Measurements from ENCODE around the gene MAP4K2. TPM values are rescaled to one million over a fixed set of nuclear protein-coding genes. Genes with fewer than 3 reads are reported as not detected.
A peak's percentile ranks its signal among the peaks of the same experiment; 100 is the strongest.
"Not testable (repeated sequence)": the region's sequence is repeated elsewhere in the genome, so short reads cannot be mapped to it uniquely, and the experiment has no call there.

The MAP4K2 gene
- total RNA-seq, 2 experiments from 2014 or later: 95.6 to 98.0 TPM

- POLR2A ChIA-PET: no interaction called here
- no peak overlapping the region for H3K27ac Mint-ChIP-seq
- no peaks in the 10 kb centered on the region for H3K9me3 Mint-ChIP-seq
- H3K4me1 Mint-ChIP-seq: no peaks in the 10 kb centered on the region
- no peak overlapping the region for H3K4me3 Mint-ChIP-seq
- no peak for DNase-seq
- CTCF ChIA-PET: no interaction called here
- H3K27me3 Mint-ChIP-seq: peaks cover 2% of the 10 kb centered on the region
- H3K36me3 Mint-ChIP-seq (ENCODE audit: low read depth): no peaks in the 10 kb centered on the region
These were observed 20.6 kb upstream of the MAP4K2 start for GRCh38 chr11:64823568-64824119.

GRCh38 chr11:64817476-64817875 is 14.5 kb upstream of the MAP4K2 start:
- Mint-ChIP-seq H3K36me3 (ENCODE audit: low read depth) (no peaks in the 10 kb centered on the region), H3K9me3 (no peaks in the 10 kb centered on the region), H3K27me3 (peaks cover 4% of the 10 kb centered on the region), H3K4me1 (no peaks in the 10 kb centered on the region), H3K27ac (no peak overlapping the region), H3K4me3 (no peak overlapping the region)
- CTCF ChIA-PET: interaction anchor here (1.1 kb wide), 1 partner anchor 98 kb away, joined by 3 read pairs; no protein-coding TSS in a partner anchor
- no peak for DNase-seq
- POLR2A ChIA-PET: no interaction called here

GRCh38 chr11:64815433-64815832 is 12.4 kb upstream of the MAP4K2 start:
- H3K4me1 Mint-ChIP-seq; H3K36me3 Mint-ChIP-seq (ENCODE audit: low read depth); H3K9me3 Mint-ChIP-seq; H3K27me3 Mint-ChIP-seq; H3K27ac Mint-ChIP-seq; POLR2A ChIA-PET; DNase-seq; H3K4me3 Mint-ChIP-seq: not testable (repeated sequence)
- CTCF ChIA-PET: interaction anchor here (1.0 kb wide), 1 partner anchor 29 kb away, joined by 3 read pairs; no protein-coding TSS in a partner anchor

DNA sequence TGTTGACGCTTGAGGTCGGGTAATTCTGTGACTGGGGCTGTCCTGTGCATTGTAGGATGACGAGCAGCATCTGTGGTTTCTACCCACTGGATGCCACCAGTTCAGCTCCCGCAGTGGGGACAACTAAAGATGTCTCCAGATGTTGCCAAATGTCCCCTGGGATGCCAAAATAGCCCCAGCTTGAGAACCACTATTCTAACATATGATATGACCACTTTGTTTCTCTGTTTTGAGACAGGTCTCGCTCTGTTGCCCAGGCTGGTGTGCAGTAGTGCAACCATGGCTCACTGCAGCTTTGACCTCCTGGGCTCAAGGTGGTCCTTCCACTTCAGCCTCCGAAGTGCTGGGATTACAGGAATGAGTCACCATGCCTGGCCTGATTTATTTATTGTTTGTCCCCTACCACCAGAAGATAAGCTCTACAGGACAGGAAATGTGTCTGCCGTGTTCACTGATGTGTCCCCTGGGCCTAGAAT is 11.7 kb upstream of the MAP4K2 start:
- H3K36me3 Mint-ChIP-seq (ENCODE audit: low read depth): peaks cover 4% of the 10 kb centered on the region
- H3K4me1 Mint-ChIP-seq: peaks cover 12% of the 10 kb centered on the region
- peaks cover 4% of the 10 kb centered on the region for H3K27me3 Mint-ChIP-seq
- H3K27ac Mint-ChIP-seq: no peak overlapping the region
- H3K4me3 Mint-ChIP-seq: no peak overlapping the region
- DNase-seq: no peak
- ChIA-PET CTCF (no interaction called here), POLR2A (no interaction called here)
- no peaks in the 10 kb centered on the region for H3K9me3 Mint-ChIP-seq

GRCh38 chr11:64813826-64814225 is 10.8 kb upstream of the MAP4K2 start:
- CTCF ChIA-PET: interaction anchor here (0.7 kb wide), 1 partner anchor 74 kb away, joined by 3 read pairs; no protein-coding TSS in a partner anchor
- no peak for DNase-seq
- Mint-ChIP-seq H3K27ac (no peak overlapping the region), H3K4me1 (peaks cover 19% of the 10 kb centered on the region), H3K36me3 (ENCODE audit: low read depth) (peaks cover 4% of the 10 kb centered on the region), H3K9me3 (no peaks in the 10 kb centered on the region), H3K27me3 (peaks cover 4% of the 10 kb centered on the region), H3K4me3 (no peak overlapping the region)
- POLR2A ChIA-PET: no interaction called here

- peak overlapping the region; percentile 72 for H3K27ac Mint-ChIP-seq
- no peaks in the 10 kb centered on the region for H3K9me3 Mint-ChIP-seq
- H3K4me3 Mint-ChIP-seq: peak overlapping the region; percentile 97
- ChIA-PET POLR2A (interaction anchor here (0.7 to 1.4 kb wide), 14 partner anchors 8 to 306 kb away, joined by 3 to 13 read pairs (median 3); partner anchors contain the start of genes MAP4K2, RASGRP2, SF1 and ZNHIT2), CTCF (interaction anchor here (0.9 to 1.9 kb wide), 7 partner anchors 11 to 122 kb away, joined by 3 to 6 read pairs (median 4); partner anchors contain the start of gene CDC42BPG)
- peaks cover 4% of the 10 kb centered on the region for H3K27me3 Mint-ChIP-seq
- H3K4me1 Mint-ChIP-seq: peaks cover 25% of the 10 kb centered on the region
- DNase-seq: peak; percentile 69
- H3K36me3 Mint-ChIP-seq (ENCODE audit: low read depth): peaks cover 13% of the 10 kb centered on the region
These were observed 7.9 kb upstream of the MAP4K2 start for GRCh38 chr11:64810891-64811272.

DNA sequence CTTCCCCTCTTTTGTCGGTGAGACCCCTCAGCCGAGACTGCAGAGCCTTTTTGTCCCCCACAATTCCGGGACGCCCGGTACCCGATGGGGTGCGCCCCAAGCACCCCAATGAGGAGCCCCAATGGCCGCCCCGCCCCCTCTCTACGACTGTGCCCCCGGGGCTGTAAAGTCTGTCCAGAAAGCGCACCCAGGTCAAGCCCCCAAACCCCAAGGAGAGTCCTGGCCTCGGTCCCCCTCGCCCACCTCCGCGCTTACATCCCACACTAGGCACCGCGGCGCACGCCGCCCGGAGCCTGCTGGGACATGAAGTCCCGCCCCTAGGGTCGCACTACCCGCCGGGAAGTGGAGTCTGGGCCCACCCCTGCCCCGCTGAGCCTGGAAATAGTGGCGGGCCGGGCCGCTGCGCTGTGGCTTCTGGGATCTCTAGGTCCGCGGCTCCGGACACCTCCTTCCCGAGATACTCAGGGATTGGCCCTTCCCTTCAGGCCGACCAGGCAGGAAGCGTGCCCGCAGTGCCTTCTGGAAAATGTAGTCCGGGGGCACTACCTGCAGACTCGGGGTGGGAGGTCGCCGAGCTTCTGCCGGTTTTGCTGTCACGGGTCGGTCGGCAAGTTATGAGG is 7.4 kb upstream of the MAP4K2 start, which contains the start of gene MEN1:
Gene MEN1, minus strand, starts transcription at position 281 of the 620 bp plus-strand sequence. CDS start 442 bp downstream, outside the sequence.
- Mint-ChIP-seq H3K27ac (peak within 1 kb of the TSS; percentile 72), H3K27me3 (peaks cover 4% of the 10 kb centered on the region), H3K4me1 (peaks cover 25% of the 10 kb centered on the region), H3K36me3 (ENCODE audit: low read depth) (peaks cover 18% of the 10 kb centered on the region), H3K9me3 (no peaks in the 10 kb centered on the region), H3K4me3 (peak within 1 kb of the TSS; percentile 97)
- peak; percentile 85 for DNase-seq
- CTCF ChIA-PET: interaction anchor here (0.9 to 1.9 kb wide), 11 partner anchors 10 to 361 kb away, joined by 3 to 6 read pairs (median 3); partner anchors contain the start of genes ARL2, CDC42BPG and SF1
- POLR2A ChIA-PET: interaction anchor here (0.7 to 1.4 kb wide), 15 partner anchors 8 to 1969 kb away, joined by 3 to 13 read pairs (median 3); partner anchors contain the start of genes MAP4K2, RASGRP2, SF1 and ZNHIT2

- Mint-ChIP-seq H3K27me3 (peaks cover 3% of the 10 kb centered on the region), H3K36me3 (ENCODE audit: low read depth) (peaks cover 18% of the 10 kb centered on the region), H3K4me1 (peaks cover 25% of the 10 kb centered on the region), H3K9me3 (no peaks in the 10 kb centered on the region), H3K27ac (peak overlapping the region; percentile 72), H3K4me3 (peak overlapping the region; percentile 97)
- peak; percentile 25 for DNase-seq
- POLR2A ChIA-PET: interaction anchor here (1.0 to 1.4 kb wide), 4 partner anchors 39 to 1969 kb away, joined by 3 to 6 read pairs (median 4); partner anchors contain the start of genes SAC3D1 and ZNHIT2
- CTCF ChIA-PET: interaction anchor here (1.1 to 1.9 kb wide), 5 partner anchors 31 to 360 kb away, joined by 3 to 5 read pairs (median 3); partner anchors contain the start of genes ARL2 and SF1
These were observed 6.8 kb upstream of the MAP4K2 start for GRCh38 chr11:64809781-64810241.

DNA sequence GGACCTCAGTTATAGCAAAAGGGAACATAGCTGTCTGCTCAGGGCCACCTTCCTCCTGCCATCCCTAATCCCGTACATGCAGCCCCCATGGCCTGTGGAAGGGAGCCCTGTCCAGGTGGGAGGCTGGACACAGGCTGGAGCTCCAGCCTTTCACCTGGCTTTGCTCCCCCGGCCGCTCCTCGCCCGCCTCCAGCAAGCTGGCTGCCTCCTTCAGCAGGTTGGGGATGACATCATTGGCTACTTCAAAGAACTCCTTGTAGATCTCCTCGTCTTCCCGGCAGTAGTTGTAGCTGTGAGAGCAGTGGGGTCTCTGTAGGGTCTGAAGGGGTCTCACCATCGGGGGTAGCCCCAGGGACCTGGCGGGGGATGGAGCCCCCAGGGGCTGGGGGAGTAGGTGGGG is 2.5 kb upstream of the MAP4K2 start:
- H3K27me3 Mint-ChIP-seq: no peaks in the 10 kb centered on the region
- peaks cover 45% of the 10 kb centered on the region for H3K4me1 Mint-ChIP-seq
- H3K4me3 Mint-ChIP-seq: no peak overlapping the region
- CTCF ChIA-PET: no interaction called here
- no peak for DNase-seq
- no peaks in the 10 kb centered on the region for H3K9me3 Mint-ChIP-seq
- POLR2A ChIA-PET: no interaction called here
- no peak overlapping the region for H3K27ac Mint-ChIP-seq
- H3K36me3 Mint-ChIP-seq (ENCODE audit: low read depth): peaks cover 29% of the 10 kb centered on the region

GRCh38 chr11:64804346-64805210 is 1.6 kb upstream of the MAP4K2 start:
- POLR2A ChIA-PET: interaction anchor here (0.8 to 3.1 kb wide), 6 partner anchors 8 to 60 kb away, joined by 3 to 18 read pairs (median 4); partner anchors contain the start of gene RASGRP2
- DNase-seq: no peak
- peaks cover 40% of the 10 kb centered on the region for H3K4me1 Mint-ChIP-seq
- no peaks in the 10 kb centered on the region for H3K9me3 Mint-ChIP-seq
- peak overlapping the region; percentile 85 for H3K4me3 Mint-ChIP-seq
- CTCF ChIA-PET: interaction anchor here (0.5 to 1.3 kb wide), 3 partner anchors 26 to 471 kb away, joined by 3 to 4 read pairs (median 3); partner anchors contain the start of gene SF1
- no peaks in the 10 kb centered on the region for H3K27me3 Mint-ChIP-seq
- peaks cover 28% of the 10 kb centered on the region for H3K36me3 Mint-ChIP-seq (ENCODE audit: low read depth)
- no peak overlapping the region for H3K27ac Mint-ChIP-seq

GRCh38 chr11:64803846-64804345 is 882 bp upstream of the MAP4K2 start:
- H3K9me3 Mint-ChIP-seq: no peaks in the 10 kb centered on the region
- DNase-seq: no peak
- POLR2A ChIA-PET: interaction anchor here (0.8 to 3.1 kb wide), 10 partner anchors 9 to 693 kb away, joined by 3 to 18 read pairs (median 3); partner anchors contain the start of genes ARL2 and RASGRP2
- H3K27me3 Mint-ChIP-seq: no peaks in the 10 kb centered on the region
- H3K4me1 Mint-ChIP-seq: peaks cover 38% of the 10 kb centered on the region
- CTCF ChIA-PET: interaction anchor here (0.5 to 1.3 kb wide), 3 partner anchors 25 to 471 kb away, joined by 3 to 4 read pairs (median 3); partner anchors contain the start of gene SF1
- H3K27ac Mint-ChIP-seq: peak overlapping the region; percentile 86
- H3K36me3 Mint-ChIP-seq (ENCODE audit: low read depth): peaks cover 33% of the 10 kb centered on the region
- H3K4me3 Mint-ChIP-seq: peak overlapping the region; percentile 85
